H9 (cell line): ENCODE results near the gene PCDH10. TPM values are rescaled to one million over a fixed set of nuclear protein-coding genes. Genes with fewer than 3 reads are reported as not detected.
"Not testable (repeated sequence)": the region's sequence is repeated elsewhere in the genome, so short reads cannot be mapped to it uniquely, and the experiment has no call there.

ENCODE experiments used
- DNase-seq: peaks from one replicate; pipeline ENCODE4 v3.0.0-alpha.2; 2017
- H2AFZ ChIP-seq: one replicate; pipeline ENCODE4 v1.6.1; 2013; ENCODE audit warnings: mild to moderate bottlenecking, low read length, control low read depth, moderate library complexity
- H2AK5ac ChIP-seq: 2 replicates; pipeline ENCODE4 v1.6.1; 2013; ENCODE audit warnings: low read length, control low read depth, mixed read lengths; ENCODE audit not compliant: insufficient read length
- H2BK120ac ChIP-seq: one replicate; pipeline ENCODE4 v1.6.1; 2013; ENCODE audit warnings: low read depth, mild to moderate bottlenecking, low read length, control low read depth, inconsistent platforms; ENCODE audit not compliant: poor library complexity, severe bottlenecking
- H2BK12ac ChIP-seq: 2 replicates; pipeline ENCODE4 v1.6.1; 2013; ENCODE audit warnings: low read length, control low read depth, mixed read lengths, low read depth; ENCODE audit not compliant: insufficient read length
- H2BK15ac ChIP-seq: 2 replicates; pipeline ENCODE4 v1.6.1; 2013; ENCODE audit warnings: low read depth, low read length, control low read depth
- H2BK20ac ChIP-seq: one replicate; pipeline ENCODE4 v1.6.1; 2013; ENCODE audit warnings: low read depth, mild to moderate bottlenecking, low read length, control low read depth, inconsistent platforms; ENCODE audit not compliant: poor library complexity, severe bottlenecking
- H2BK5ac ChIP-seq: 2 replicates; pipeline ENCODE4 v1.6.1; 2013; ENCODE audit warnings: low read length, control low read depth, mixed read lengths; ENCODE audit not compliant: insufficient read length
- H3K14ac ChIP-seq: 2 replicates; pipeline ENCODE4 v1.6.1; 2013; ENCODE audit warnings: low read length, control low read depth; ENCODE audit not compliant: insufficient read depth
- H3K18ac ChIP-seq: 2 replicates; pipeline ENCODE4 v1.6.1; 2013; ENCODE audit warnings: low read depth, mild to moderate bottlenecking, mixed read lengths, low read length, control low read depth; ENCODE audit not compliant: insufficient read length
- H3K23ac ChIP-seq: 2 replicates; pipeline ENCODE4 v1.6.1; 2013; ENCODE audit warnings: low read length, control low read depth, mixed read lengths, low read depth; ENCODE audit not compliant: insufficient read length
- H3K23me2 ChIP-seq: 2 replicates; pipeline ENCODE4 v1.6.1; 2013; ENCODE audit warnings: low read depth, mild to moderate bottlenecking, mixed read lengths, low read length, control low read depth; ENCODE audit not compliant: insufficient read length, poor library complexity, severe bottlenecking
- H3K27ac ChIP-seq: 2 replicates; pipeline ENCODE4 v1.5.1; 2013; ENCODE audit warnings: low read length, control low read depth, mixed read lengths, low read depth; ENCODE audit not compliant: insufficient read length
- H3K27me3 ChIP-seq: 2 replicates; pipeline ENCODE4 v1.6.1; 2013; ENCODE audit warnings: low read length, control low read depth, inconsistent platforms; ENCODE audit not compliant: insufficient read depth
- H3K4ac ChIP-seq: 2 replicates; pipeline ENCODE4 v1.6.1; 2013; ENCODE audit warnings: low read depth, mild to moderate bottlenecking, control low read depth, inconsistent platforms, low read length, moderate library complexity
- H3K4me1 ChIP-seq: 2 replicates; pipeline ENCODE4 v1.6.1; 2013; ENCODE audit warnings: low read length, control low read depth, inconsistent platforms; ENCODE audit not compliant: insufficient read depth
- H3K4me2 ChIP-seq: 2 replicates; pipeline ENCODE4 v1.6.1; 2013; ENCODE audit warnings: low read length, control low read depth, mixed read lengths; ENCODE audit not compliant: insufficient read length, insufficient read depth
- H3K56ac ChIP-seq: 2 replicates; pipeline ENCODE4 v1.6.1; 2013; ENCODE audit warnings: low read depth, mild to moderate bottlenecking, mixed read lengths, low read length, control low read depth; ENCODE audit not compliant: insufficient read length
- H3K79me1 ChIP-seq: 2 replicates; pipeline ENCODE4 v1.6.1; 2013; ENCODE audit warnings: low read depth, mild to moderate bottlenecking, moderate library complexity, low read length, control low read depth, inconsistent platforms; ENCODE audit not compliant: insufficient read depth, poor library complexity, severe bottlenecking
- H3K79me2 ChIP-seq: 2 replicates; pipeline ENCODE4 v1.6.1; 2013; ENCODE audit warnings: low read length, control low read depth, inconsistent platforms; ENCODE audit not compliant: insufficient read depth
- H3K9ac ChIP-seq: 2 replicates; pipeline ENCODE4 v1.6.1; 2013; ENCODE audit warnings: low read length, control low read depth, mixed read lengths; ENCODE audit not compliant: insufficient read length; ENCODE audit errors: extremely low read depth
- H3K9me3 ChIP-seq: one replicate; pipeline ENCODE4 v1.6.1; 2013; ENCODE audit warnings: low read depth, low read length, inconsistent platforms; ENCODE audit not compliant: control insufficient read depth
- H3T11ph ChIP-seq: one replicate; pipeline ENCODE4 v1.6.1; 2013; ENCODE audit warnings: mild to moderate bottlenecking, low read length, control low read depth, inconsistent platforms
- H4K20me1 ChIP-seq: one replicate; pipeline ENCODE4 v1.6.1; 2013; ENCODE audit not compliant: control insufficient read depth, insufficient read length, insufficient read depth
- H4K5ac ChIP-seq: 2 replicates; pipeline ENCODE4 v1.6.1; 2013; ENCODE audit warnings: low read depth, mild to moderate bottlenecking, mixed read lengths, low read length, control low read depth; ENCODE audit not compliant: insufficient read length
- H4K8ac ChIP-seq: replicated peaks from 2 replicates; pipeline ENCODE4 v1.6.1; 2013; ENCODE audit warnings: low read length, control low read depth, mixed read lengths, low read depth; ENCODE audit not compliant: insufficient read length
- H4K91ac ChIP-seq: 2 replicates; pipeline ENCODE4 v1.6.1; 2013; ENCODE audit warnings: low read depth, mild to moderate bottlenecking, moderate library complexity, mixed read lengths, low read length, control low read depth; ENCODE audit not compliant: insufficient read length
- H3K27ac Mint-ChIP-seq, 3 experiments: 2 replicates in 2 of 3; 3 replicates in 1 of 3; pipeline ENCODE4 v1.8.0; 2020 to 2021; ENCODE audit warnings: mixed read lengths in 3 of 3, mild to moderate bottlenecking in 1 of 3, moderate library complexity in 1 of 3
- H3K27me3 Mint-ChIP-seq: 2 replicates; pipeline ENCODE4 v1.8.0; 2021; ENCODE audit warnings: low read depth, mild to moderate bottlenecking, moderate library complexity, mixed read lengths
- H3K36me3 Mint-ChIP-seq, 3 experiments: 2 replicates in 2 of 3; 3 replicates in 1 of 3; pipeline ENCODE4 v1.8.0; 2020 to 2021; ENCODE audit warnings: low read depth in 3 of 3, mixed read lengths in 3 of 3; ENCODE audit not compliant: insufficient read depth in 1 of 3
- H3K4me1 Mint-ChIP-seq, 2 experiments: 2 replicates each; pipeline ENCODE4 v1.8.0; 2020; ENCODE audit warnings: mixed read lengths in 2 of 2
- H3K4me3 Mint-ChIP-seq, 2 experiments: 2 replicates in 1 of 2; 3 replicates in 1 of 2; pipeline ENCODE4 v1.8.0; 2020 to 2021; ENCODE audit warnings: mild to moderate bottlenecking in 2 of 2, mixed read lengths in 2 of 2, moderate library complexity in 1 of 2
- H3K9me3 Mint-ChIP-seq, 2 experiments: 2 replicates in 1 of 2; 3 replicates in 1 of 2; pipeline ENCODE4 v1.8.0; 2020; ENCODE audit warnings: mild to moderate bottlenecking in 2 of 2, mixed read lengths in 2 of 2, moderate library complexity in 1 of 2
- WGBS: extraction: QIAGEN DNeasy Blood & Tissue Kit; methylation state at CpG from one replicate; pipeline ENCODE4 v1.1.7; 2013; ENCODE audit warnings: missing lambda C conversion rate, low lambda C conversion rate, mixed read lengths; ENCODE audit not compliant: insufficient read length; ENCODE audit errors: extremely low coverage; 5-methylcytosine and 5-hydroxymethylcytosine counted together
- total RNA-seq: library from RNA; stranded (reverse); gene quantifications from 2 replicates; pipeline ENCODE4 v1.2.1, GENCODE V29; 2021
- TF ChIP-seq, protein P1 (sequence below): fragments of 200-600 bp; sonication (generic); conservative IDR thresholded peaks from 3 replicates; pipeline ENCODE4 v1.8.0; 2021; ENCODE audit warnings: antibody characterized with exemption, mild to moderate bottlenecking

Gene PCDH10
- total RNA-seq, 1 experiment from 2014 or later: 8.1 TPM

DNA sequence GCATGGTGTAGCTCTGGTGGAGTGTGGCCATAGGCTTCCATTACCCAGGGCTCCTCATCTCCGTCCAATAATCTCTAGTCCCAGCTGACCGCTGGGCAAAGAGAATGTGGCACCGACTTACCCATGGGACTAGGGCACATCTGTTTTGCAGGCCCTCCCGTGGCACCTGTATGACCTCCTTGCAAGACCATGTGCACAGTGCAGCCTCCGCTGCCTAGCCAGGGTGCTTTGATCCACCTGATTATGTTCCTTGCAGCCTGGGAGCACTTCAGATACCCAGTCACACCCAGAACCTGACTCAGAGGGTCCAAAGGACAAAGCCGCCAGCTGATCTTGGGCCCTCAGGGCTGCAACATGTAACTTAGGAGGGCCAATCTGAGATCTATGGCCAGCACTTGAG lies 84.8 kb downstream of the PCDH10 start:
- no peaks in the 10 kb centered on the region for H3K27me3 Mint-ChIP-seq
- no CpG with 5 or more reads among the region's 6 CpGs for WGBS

DNA sequence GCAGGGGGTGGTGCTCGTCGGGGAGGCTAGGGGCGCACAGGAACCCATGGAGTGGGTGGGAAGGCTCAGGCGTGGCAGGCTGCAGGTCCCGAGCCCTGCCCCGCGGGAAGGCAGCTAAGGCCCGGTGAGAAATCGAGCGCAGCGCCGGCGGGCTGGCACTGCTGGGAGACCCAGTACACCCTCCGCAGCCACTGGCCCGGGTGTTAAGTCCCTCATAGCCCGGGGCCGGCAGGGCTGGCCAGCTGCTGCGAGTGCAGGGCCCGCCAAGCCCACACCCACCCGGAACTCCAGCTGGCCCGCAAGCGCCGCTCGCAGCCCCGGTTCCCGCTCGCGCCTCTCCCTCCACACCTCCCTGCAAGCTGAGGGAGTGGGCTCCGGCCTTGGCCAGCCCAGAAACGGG lies 91.4 kb downstream of the PCDH10 start:
- not testable (repeated sequence) for H4K91ac ChIP-seq, H3K27me3 ChIP-seq, DNase-seq, H3K79me1 ChIP-seq, H2BK15ac ChIP-seq, H3K4me2 ChIP-seq, H3K79me2 ChIP-seq, H4K5ac ChIP-seq, H3T11ph ChIP-seq, H2AFZ ChIP-seq, H3K56ac ChIP-seq, H3K4me1 Mint-ChIP-seq, H3K23ac ChIP-seq, H2BK20ac ChIP-seq, H3K27me3 Mint-ChIP-seq, H3K14ac ChIP-seq, H3K36me3 Mint-ChIP-seq, H3K9me3 Mint-ChIP-seq, H3K23me2 ChIP-seq, H4K20me1 ChIP-seq, H3K27ac ChIP-seq, H4K8ac ChIP-seq, H3K9ac ChIP-seq, H2AK5ac ChIP-seq, H3K9me3 ChIP-seq, H2BK120ac ChIP-seq, H2BK12ac ChIP-seq, H2BK5ac ChIP-seq, H3K4me3 Mint-ChIP-seq, H3K4ac ChIP-seq, H3K4me1 ChIP-seq, H3K18ac ChIP-seq
- H3K27ac Mint-ChIP-seq: peak overlapping the region in 1 of 3 experiments; percentile 82; a peak in 1 of 7 replicates
- WGBS: no CpG with 5 or more reads among the region's 30 CpGs

More for the DNA sequence above, 84.8 kb downstream of the PCDH10 start:
- Histone ChIP-seq H3K79me2 (no peaks in the 10 kb centered on the region), H3K4me1 (no peaks in the 10 kb centered on the region), H3K27me3 (no peaks in the 10 kb centered on the region), H3K79me1 (no peaks in the 10 kb centered on the region), H3K9me3 (no peaks in the 10 kb centered on the region), H2BK5ac (no peak overlapping the region), H2BK12ac (no peak overlapping the region), H2AK5ac (no peak overlapping the region), H4K5ac (no peak overlapping the region), H3K14ac (no peak overlapping the region), H3K23me2 (no peaks in the 10 kb centered on the region), H2BK20ac (no peak overlapping the region), H3K27ac (no peak overlapping the region), H2AFZ (no peak overlapping the region), H3K4me2 (no peak overlapping the region), H3K18ac (no peak overlapping the region), H4K8ac (no peak overlapping the region), H2BK120ac (no peak overlapping the region), H4K91ac (no peak overlapping the region), H3K56ac (no peak overlapping the region), H4K20me1 (no peaks in the 10 kb centered on the region), H3T11ph (no peak overlapping the region), H3K4ac (no peak overlapping the region), H2BK15ac (no peak overlapping the region), H3K23ac (no peak overlapping the region), H3K9ac (no peak overlapping the region)
- Mint-ChIP-seq H3K27ac (peak overlapping the region in 1 of 3 experiments; percentile 79; a peak in 1 of 7 replicates), H3K36me3 (no peaks in the 10 kb centered on the region; a peak in 2 of 7 replicates), H3K4me3 (no peak overlapping the region), H3K9me3 (peaks cover 0 to 6% of the 10 kb centered on the region in 2 experiments; a peak in 2 of 5 replicates), H3K4me1 (no peaks in the 10 kb centered on the region)
- TF ChIP-seq, protein P1, sequence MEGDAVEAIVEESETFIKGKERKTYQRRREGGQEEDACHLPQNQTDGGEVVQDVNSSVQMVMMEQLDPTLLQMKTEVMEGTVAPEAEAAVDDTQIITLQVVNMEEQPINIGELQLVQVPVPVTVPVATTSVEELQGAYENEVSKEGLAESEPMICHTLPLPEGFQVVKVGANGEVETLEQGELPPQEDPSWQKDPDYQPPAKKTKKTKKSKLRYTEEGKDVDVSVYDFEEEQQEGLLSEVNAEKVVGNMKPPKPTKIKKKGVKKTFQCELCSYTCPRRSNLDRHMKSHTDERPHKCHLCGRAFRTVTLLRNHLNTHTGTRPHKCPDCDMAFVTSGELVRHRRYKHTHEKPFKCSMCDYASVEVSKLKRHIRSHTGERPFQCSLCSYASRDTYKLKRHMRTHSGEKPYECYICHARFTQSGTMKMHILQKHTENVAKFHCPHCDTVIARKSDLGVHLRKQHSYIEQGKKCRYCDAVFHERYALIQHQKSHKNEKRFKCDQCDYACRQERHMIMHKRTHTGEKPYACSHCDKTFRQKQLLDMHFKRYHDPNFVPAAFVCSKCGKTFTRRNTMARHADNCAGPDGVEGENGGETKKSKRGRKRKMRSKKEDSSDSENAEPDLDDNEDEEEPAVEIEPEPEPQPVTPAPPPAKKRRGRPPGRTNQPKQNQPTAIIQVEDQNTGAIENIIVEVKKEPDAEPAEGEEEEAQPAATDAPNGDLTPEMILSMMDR: no peak
- DNase-seq: no peak
